GM18505 (cell line): ENCODE measurements around the gene CYP2C9.
A peak's percentile ranks its signal among the peaks of the same experiment; 100 is the strongest.
"Not testable (repeated sequence)": the region's sequence is repeated elsewhere in the genome, so short reads cannot be mapped to it uniquely, and the experiment has no call there.

ENCODE experiments used
- ATAC-seq: cut with Tn5 transposase; IDR thresholded peaks from one replicate; pipeline ENCODE4 v1.9.1; 2021; ENCODE audit not compliant: unreplicated experiment
- POLR2A ChIP-seq: IDR thresholded peaks from 4 replicates; pipeline ENCODE4 v1.6.1; 2011; ENCODE audit warnings: borderline replicate concordance; ENCODE audit not compliant: insufficient read depth, insufficient read length; ENCODE audit errors: extremely low read depth

Gene CYP2C9

DNA sequence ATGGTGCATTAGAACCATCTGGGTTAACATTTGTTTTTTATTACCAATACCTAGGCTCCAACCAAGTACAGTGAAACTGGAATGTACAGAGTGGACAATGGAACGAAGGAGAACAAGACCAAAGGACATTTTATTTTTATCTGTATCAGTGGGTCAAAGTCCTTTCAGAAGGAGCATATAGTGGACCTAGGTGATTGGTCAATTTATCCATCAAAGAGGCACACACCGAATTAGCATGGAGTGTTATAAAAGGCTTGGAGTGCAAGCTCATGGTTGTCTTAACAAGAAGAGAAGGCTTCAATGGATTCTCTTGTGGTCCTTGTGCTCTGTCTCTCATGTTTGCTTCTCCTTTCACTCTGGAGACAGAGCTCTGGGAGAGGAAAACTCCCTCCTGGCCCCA is at the start of gene CYP2C9:
Gene CYP2C9, plus strand, starts transcription at position 276 of the 400 bp plus-strand sequence. Its CDS starts 25 bp downstream, at position 301.
- TF ChIP-seq POLR2A = no peak
- no peak for ATAC-seq

DNA sequence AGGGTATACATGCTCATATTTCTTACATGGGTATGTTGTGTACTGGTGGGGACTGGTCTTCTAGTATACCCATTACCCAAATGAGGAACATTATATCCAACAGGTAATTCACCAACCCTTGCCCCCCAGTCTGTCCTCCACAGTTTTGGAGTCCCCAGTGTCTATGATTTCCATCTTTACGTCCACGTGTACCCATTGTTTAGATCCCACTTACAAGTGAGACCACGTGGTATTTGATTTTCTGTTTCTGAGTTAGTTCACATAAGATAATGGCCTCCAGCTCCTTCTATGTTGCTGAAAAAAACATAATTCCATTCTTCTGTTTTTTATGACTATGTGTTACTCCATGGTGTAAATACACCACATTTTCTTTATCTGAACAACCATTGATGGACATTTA is 49.3 kb upstream of the CYP2C9 start:
- no peak for TF ChIP-seq POLR2A
- ATAC-seq = no peak

DNA sequence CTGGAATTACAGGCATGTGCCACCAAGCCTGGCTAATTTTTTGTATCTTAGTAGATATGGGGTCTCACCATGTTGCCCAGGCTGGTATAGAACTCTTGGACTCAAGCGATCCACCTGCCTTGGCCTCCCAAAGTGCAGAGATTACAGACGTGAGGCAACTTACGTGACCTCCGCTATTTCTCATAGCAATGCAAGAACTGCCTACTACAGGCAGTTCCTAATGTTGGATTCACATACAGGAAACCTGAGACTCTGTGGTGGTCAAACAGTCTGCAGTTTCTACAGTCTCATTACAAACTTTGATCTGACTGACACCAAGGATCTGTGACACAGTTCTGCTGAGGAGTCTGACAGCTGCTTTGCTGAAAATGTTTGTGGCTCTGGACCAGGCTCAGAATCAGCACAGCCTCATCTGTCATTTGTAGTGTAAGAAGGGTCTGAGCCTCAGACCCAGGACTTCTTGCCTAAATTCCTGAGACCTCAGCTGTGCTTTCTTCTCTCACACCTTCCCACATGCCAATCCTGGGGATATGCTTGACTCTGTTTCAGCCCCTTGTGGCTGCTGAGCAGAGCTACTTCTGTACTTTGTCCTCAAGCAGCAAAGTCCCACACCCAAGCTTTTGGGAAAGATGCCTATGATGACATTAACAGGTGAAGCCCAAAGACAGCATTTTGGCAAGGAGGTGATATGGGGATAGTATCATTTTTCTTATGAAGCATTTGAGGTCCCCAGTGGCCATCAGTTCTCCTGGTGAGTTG is 48.0 kb upstream of the CYP2C9 start:
- ATAC-seq = no peak

DNA sequence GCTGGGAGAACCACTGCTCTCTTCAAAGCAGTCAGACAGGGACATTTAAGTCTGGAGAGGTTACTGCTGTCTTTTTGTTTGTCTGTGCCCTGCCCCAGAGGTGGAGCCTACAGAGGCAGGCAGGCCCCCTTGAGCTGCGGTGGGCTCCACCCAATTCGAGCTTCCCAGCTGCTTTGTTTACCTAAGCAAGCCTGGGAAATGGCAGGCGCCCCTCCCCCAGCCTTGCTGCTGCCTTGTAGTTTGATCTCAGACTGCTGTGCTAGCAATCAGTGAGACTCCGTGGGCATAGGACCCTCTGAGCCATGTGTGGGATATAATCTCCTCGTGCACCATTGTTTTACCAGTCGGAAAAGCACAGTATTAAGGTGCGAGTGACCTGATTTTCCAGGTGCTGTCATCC is 40.0 kb upstream of the CYP2C9 start:
- ATAC-seq = not testable (repeated sequence)

More for the DNA sequence above, 48.0 kb upstream of the CYP2C9 start:
- no peak for TF ChIP-seq POLR2A

DNA sequence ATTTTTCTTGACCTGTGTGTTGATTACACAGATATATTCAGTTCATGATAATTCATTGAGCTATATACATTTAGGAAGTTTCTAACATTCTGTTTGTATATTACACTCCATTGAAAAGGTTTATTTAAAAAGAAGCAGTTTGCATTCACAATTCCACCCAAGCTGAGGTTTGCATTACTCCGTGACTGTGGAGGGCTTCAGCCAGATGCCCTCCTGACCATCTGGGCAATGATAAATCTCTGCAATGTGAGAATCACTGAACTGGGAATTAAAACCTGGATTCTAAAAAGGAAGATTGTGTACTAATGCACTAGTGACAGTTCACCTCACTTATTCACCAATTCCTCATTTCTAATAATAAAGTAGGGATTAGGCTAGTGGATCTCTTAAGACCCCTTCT is 36.4 kb upstream of the CYP2C9 start:
- no peak for ATAC-seq
- no peak for TF ChIP-seq POLR2A

DNA sequence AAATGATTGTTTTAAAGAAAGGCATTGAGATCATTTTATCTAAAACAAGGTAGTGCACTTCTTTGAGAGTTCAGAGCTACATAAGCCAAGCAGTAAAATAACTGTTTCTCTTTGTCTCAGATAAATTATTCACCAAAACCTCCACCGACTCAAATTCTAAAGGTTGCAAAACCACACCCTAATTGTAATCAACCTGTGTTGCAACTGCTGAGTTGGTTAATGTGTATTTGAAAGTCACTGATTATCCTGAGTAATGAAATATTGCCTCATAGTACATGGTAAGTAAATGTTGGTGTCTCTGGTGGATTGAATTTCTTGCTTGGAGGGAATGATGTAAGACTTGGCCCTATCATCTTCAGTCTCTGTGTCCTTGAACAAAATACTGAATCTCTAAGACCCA is 35.9 kb upstream of the CYP2C9 start:
- TF ChIP-seq POLR2A = no peak
- ATAC-seq = no peak

DNA sequence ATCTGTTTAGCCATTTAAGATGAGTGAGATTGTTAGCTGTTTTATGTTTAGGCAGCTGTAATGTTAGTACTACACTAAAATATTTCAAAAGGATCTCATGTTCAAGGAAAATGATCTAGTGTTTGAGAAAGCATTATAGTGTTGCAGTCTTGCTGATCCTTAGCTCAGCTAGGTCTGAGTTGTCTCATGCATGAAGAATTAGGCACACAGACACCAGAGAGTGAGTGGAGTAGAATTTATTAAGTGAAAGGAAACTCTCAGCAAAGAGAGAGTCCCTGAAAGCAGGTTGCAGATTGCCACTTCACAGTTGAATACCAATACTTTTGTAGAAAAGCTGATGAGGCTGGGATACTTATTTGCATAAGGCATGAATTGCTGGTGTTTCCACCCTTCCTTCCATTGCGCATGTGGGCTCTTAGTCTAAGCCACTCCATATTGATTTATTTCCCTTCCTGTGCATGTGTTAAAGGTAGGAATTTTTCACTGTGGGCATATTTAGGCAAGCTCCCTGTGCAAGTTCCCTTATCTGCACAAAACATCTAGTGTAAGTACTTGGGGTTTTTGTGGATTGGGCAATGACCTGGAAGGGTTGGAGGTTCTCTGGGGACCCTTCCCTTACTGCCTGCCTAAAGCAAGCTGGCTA is 33.8 kb upstream of the CYP2C9 start:
- not testable (repeated sequence) for ATAC-seq

DNA sequence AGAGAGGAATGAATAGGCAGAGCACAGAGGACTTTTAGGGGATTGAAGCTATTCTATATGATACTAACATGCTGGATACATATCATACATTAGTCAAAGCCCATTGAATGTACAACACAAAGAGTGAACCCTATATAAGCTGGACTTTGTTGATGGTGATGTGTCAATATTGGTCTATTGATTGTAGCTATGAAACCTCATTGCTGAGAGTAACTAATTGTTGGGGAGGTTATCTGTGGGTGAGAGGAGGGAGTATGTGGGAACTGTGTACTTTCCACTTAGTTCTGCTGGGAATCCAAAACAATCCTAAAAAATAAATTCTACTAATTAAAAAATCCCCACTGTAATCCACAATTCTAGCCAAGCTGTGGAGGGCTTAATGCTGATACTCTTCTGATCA is 22.0 kb upstream of the CYP2C9 start:
- no peak for ATAC-seq
- no peak for TF ChIP-seq POLR2A

DNA sequence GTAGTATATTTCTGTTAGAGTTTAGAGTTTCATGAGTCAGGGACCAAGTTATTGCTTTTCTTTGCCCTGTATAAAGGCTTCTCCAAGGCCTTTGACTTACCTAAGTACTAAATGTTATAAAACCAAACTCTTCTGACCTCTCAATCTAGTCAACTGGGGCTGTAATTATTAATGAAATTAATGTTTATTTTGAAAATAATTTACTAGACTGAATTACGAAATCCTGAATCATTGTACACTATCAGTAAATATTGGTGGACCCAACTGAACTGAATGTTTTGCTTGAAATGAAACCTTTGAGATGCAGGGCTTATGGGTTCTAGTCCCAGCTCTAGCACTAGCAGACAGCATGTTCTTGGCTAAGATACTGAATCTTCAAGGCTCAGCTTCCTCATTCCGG is 1.7 kb upstream of the CYP2C9 start:
- ATAC-seq = no peak
- no peak for TF ChIP-seq POLR2A

DNA sequence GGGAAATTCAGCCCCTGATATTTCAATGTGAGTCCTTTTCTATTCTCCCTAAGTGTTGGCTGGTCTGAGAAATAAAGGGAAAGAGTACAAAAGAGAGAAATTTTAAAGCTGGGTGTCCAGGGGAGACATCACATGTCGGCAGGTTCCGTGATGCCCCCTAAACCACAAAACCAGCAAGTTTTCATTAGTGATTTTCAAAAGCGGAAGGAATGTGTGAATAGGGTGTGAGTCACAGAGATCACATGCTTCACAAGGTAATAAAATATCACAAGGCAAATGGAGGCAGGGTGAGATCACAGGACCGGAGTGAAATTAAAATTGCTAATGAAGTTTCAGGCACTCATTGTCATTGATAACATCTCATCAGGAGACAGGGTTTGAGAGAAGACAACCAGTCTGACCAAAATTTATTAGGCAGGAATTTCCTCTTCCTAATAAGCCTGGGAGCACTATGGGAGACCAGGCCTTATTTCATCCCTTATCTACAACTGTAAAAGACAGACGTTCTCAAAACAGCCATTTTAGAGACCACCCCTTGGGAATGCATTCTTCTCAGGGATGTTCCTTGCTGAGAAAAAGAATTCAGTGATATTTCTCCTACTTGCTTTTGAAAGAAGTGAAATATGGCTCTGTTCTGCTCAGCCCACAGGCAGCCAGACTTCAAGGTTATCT is 5.1 kb downstream of the CYP2C9 start:
- not testable (repeated sequence) for ATAC-seq

DNA sequence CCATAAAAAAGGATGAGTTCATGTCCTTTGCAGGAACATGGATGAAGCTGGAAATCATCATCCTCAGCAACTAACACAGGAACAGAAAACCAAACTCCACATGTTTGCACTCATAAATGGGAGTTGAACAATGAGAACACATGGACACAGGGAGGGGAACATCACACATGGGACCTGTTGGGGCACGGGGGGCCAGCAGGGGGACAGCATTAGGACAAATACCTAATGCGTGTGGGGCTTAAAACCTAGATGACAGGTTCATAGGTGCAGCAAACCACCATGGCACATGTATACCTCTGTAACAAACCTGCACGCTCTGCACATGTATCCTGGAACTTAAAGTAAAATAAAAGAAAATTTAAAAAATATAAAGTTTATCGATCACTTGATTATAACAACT is 7.7 kb downstream of the CYP2C9 start:
- not testable (repeated sequence) for ATAC-seq

DNA sequence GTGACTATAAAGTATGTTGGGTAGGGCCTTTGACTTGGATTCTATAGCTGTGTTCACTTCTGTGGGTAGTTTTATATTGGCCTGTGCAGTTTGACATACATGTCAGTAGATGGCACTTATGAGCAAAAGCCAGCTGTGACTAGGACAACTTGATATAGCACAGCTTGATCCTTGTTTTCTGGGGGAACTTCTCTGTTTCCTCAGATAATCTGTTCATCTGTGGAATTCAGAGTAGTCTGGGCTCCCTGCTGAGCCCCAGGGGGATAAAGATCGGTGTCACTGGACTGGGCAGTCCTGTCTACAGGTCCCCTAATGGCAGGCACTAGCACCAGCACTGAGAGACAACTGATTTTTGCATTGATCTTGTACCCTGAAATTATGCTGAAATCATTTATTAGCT is 25.4 kb downstream of the CYP2C9 start:
- TF ChIP-seq POLR2A = no peak
- peak; percentile 69 for ATAC-seq

DNA sequence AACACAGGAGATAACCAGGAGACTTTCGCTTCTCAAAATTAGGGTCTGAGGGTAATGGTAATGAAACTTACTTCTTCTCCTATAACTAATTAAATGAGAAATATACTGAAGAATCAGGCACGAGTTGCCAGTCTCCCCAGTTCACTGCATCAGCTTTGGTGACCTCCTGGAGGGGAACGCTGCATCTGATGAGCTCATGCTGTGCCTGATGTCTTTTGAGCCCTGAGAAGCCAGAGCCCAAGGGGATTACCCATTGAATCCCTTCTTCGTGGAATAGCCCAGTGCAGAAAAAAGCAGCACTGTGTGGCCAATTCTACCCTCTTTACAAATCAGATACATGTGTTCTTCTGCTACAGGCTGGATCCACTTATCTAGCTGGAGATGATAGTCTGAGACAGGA is 45.1 kb downstream of the CYP2C9 start:
- no peak for ATAC-seq
- TF ChIP-seq POLR2A = no peak

DNA sequence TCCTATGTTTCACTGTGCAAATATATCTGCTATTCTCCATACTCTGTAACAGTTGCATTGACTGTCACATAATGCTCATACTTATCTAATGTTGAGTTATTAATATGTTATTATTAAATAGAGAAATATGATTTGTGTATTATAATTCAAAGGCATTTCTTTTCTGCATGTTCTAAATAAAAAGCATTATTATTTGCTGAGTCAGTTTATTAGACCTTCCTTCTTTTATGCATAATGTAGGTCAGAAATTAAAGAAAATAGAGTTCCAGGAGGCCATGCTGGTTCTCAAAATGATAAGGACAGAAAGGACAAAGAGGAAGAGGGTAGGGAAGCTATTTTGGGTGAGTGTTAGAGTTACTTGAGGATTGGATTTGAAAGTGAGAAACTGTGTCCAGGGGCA is 50.7 kb downstream of the CYP2C9 start:
- no peak for ATAC-seq
- no peak for TF ChIP-seq POLR2A
